Endothelial cell of umbilical vein (primary cell): ENCODE measurements around the gene GRAMD1A. TPM values are rescaled to one million over a fixed set of nuclear protein-coding genes. Genes with fewer than 3 reads are reported as not detected.

Source experiments
- BruUV-seq: library from RNA; stranded (reverse); fragments of 400-500 nt; replicated peaks from 2 replicates; lab custom pipeline; 2021; lab: Mats Ljungman, UMichigan
- CTCF ChIA-PET: fragments of 300-600, 350-600 bp; sonication (Branson Sonifier 250); formaldehyde crosslinking; loops from one replicate; lab custom pipeline; 2021; ENCODE audit warnings: antibody characterized with exemption, inconsistent platforms; lab: Charles Lee
- POLR2A ChIA-PET: fragments of 300-600, 350-600 bp; sonication (Branson Sonifier 250); formaldehyde crosslinking; loops from one replicate; lab custom pipeline; 2021; ENCODE audit warnings: antibody characterized with exemption, inconsistent platforms; lab: Charles Lee
- DNase-seq: peaks from one replicate; pipeline ENCODE4 v3.0.0-alpha.2; 2011; ENCODE audit warnings: low read depth, low spot score
- FAIRE-seq: peaks from 2 replicates; lab custom pipeline; 2011; peaks lifted over from hg19 to GRCh38; lab: Jason Lieb, UNC
- H2AFZ ChIP-seq: 2 replicates; pipeline ENCODE4 v1.6.0; 2012; ENCODE audit warnings: low read depth, low read length, control low read depth, inconsistent platforms
- H3K27ac ChIP-seq: 2 replicates; pipeline ENCODE4 v1.5.1; 2011; ENCODE audit warnings: low read depth, mild to moderate bottlenecking, control low read depth, low read length, moderate library complexity; ENCODE audit not compliant: insufficient read depth
- H3K27me3 ChIP-seq, 2 experiments: 2 replicates each; pipeline versions ENCODE4 v1.6.0 to v1.6.1; 2011; ENCODE audit warnings: low read length in 2 of 2, mixed read lengths in 1 of 2; ENCODE audit not compliant: control insufficient read depth in 2 of 2, insufficient read depth in 2 of 2
- H3K36me3 ChIP-seq, 2 experiments: 2 replicates in 1 of 2; 3 replicates in 1 of 2; pipeline ENCODE4 v1.5.1; 2011; ENCODE audit warnings: low read length in 2 of 2, mild to moderate bottlenecking in 1 of 2, moderate library complexity in 1 of 2; ENCODE audit not compliant: control insufficient read depth in 2 of 2, insufficient read depth in 2 of 2; ENCODE audit errors: extremely low read depth in 1 of 2
- H3K4me1 ChIP-seq: 3 replicates; pipeline ENCODE4 v1.5.1; 2011; ENCODE audit warnings: mild to moderate bottlenecking, low read length; ENCODE audit not compliant: control insufficient read depth, insufficient read depth; ENCODE audit errors: extremely low read depth
- H3K4me2 ChIP-seq: 2 replicates; pipeline ENCODE4 v1.6.1; 2011; ENCODE audit warnings: low read length, control low read depth, mixed read lengths; ENCODE audit not compliant: insufficient read depth
- H3K4me3 ChIP-seq, 3 experiments: fragments of 200-600 bp in 1 of 3; sonication (generic), shearing (Covaris generic) in 1 of 3; replicated peaks in 1 of 3; 2 replicates each; pipeline ENCODE4 v1.5.1; 2011 to 2016; ENCODE audit warnings: control low read depth in 3 of 3, low read length in 3 of 3, mild to moderate bottlenecking in 2 of 3, inconsistent platforms in 1 of 3, low read depth in 1 of 3, moderate library complexity in 1 of 3; ENCODE audit not compliant: insufficient read depth in 1 of 3
- H3K79me2 ChIP-seq: 2 replicates; pipeline ENCODE4 v1.6.0; 2012; ENCODE audit warnings: low read length, inconsistent platforms; ENCODE audit not compliant: control insufficient read depth, insufficient read depth
- H3K9ac ChIP-seq: replicated peaks from 2 replicates; pipeline ENCODE3; 2011; ENCODE audit warnings: low read length, control low read depth; ENCODE audit not compliant: insufficient read depth; ENCODE audit errors: extremely low read depth
- H3K9me1 ChIP-seq: replicated peaks from 3 replicates; pipeline ENCODE4 v1.6.0; 2011; ENCODE audit warnings: mild to moderate bottlenecking, low read length; ENCODE audit not compliant: control insufficient read depth, insufficient read depth; ENCODE audit errors: extremely low read depth
- H3K9me3 ChIP-seq: replicated peaks from 2 replicates; pipeline ENCODE4 v1.5.1; 2012; ENCODE audit warnings: low read length, inconsistent platforms; ENCODE audit not compliant: control insufficient read depth, insufficient read depth
- H4K20me1 ChIP-seq: replicated peaks from 2 replicates; pipeline ENCODE3; 2011; ENCODE audit warnings: mild to moderate bottlenecking, low read length; ENCODE audit not compliant: control insufficient read depth, insufficient read depth; ENCODE audit errors: extremely low read depth
- EZH2 ChIP-seq: IDR thresholded peaks from 2 replicates; pipeline ENCODE4 v1.6.1; 2012; ENCODE audit warnings: borderline replicate concordance, low read depth, mild to moderate bottlenecking, moderate library complexity, low read length, inconsistent platforms; ENCODE audit not compliant: severe bottlenecking
- FOS ChIP-seq: IDR thresholded peaks from 2 replicates; pipeline ENCODE4 v1.6.1; 2011; ENCODE audit warnings: mild to moderate bottlenecking, low read length, moderate library complexity, borderline replicate concordance; ENCODE audit not compliant: insufficient read depth
- GATA2 ChIP-seq: IDR thresholded peaks from 2 replicates; pipeline ENCODE4 v1.7.0; 2011; ENCODE audit warnings: low read depth, mild to moderate bottlenecking, moderate library complexity, mixed read lengths, low read length; ENCODE audit not compliant: insufficient read length, insufficient read depth
- JUN ChIP-seq: IDR thresholded peaks from 2 replicates; pipeline ENCODE4 v1.6.1; 2011; ENCODE audit warnings: borderline replicate concordance, low read depth; ENCODE audit not compliant: insufficient read length, insufficient read depth
- MYC ChIP-seq: IDR thresholded peaks from one replicate; pipeline ENCODE4 v1.6.1; 2011; ENCODE audit warnings: mild to moderate bottlenecking, low read depth, low read length
- POLR2A ChIP-seq: IDR thresholded peaks from 2 replicates; pipeline ENCODE4 v1.6.1; 2012; ENCODE audit warnings: low read depth, mild to moderate bottlenecking, control low read depth, low read length
- POLR2AphosphoS5 ChIP-seq: IDR thresholded peaks from 2 replicates; pipeline ENCODE4 v1.6.1; 2012; ENCODE audit warnings: low read depth, mild to moderate bottlenecking, control low read depth, low read length, moderate library complexity; ENCODE audit not compliant: insufficient read depth
- dilution Hi-C: fragments of 300-500 bp; cut with MboI; formaldehyde crosslinking; loops from one replicate; pipeline ENCODE4 v1.15.0; 2019; ENCODE audit warnings: low sequenced_read_pairs; ENCODE audit not compliant: extremely low pct_ligation_motif_present
- intact Hi-C: fragments of 100-400 bp; cut with micrococcal nuclease; formaldehyde crosslinking; loops from one replicate; pipeline ENCODE4 v1.10.0; 2022
- polyA plus RNA-seq, 4 experiments: library from polyadenylated mRNA; depleted of rRNA in 3 of 4; stranded (reverse) in 3 of 4; unstranded in 1 of 4; fragments of >200 nt; gene quantifications; 2 replicates each; pipeline versions ENCODE4 v1.2.1 to v1.2.3, GENCODE V29; 2011 to 2012; ENCODE audit warnings: missing spikeins in 1 of 4
- total RNA-seq: library from RNA; stranded (reverse); gene quantifications from 2 replicates; pipeline ENCODE4 v1.2.3, GENCODE V29; 2021
- TF ChIP-seq, protein P1 (sequence below): IDR thresholded peaks from 2 replicates; pipeline ENCODE4 v1.6.1; 2011; ENCODE audit not compliant: insufficient read depth, insufficient read length
- TF ChIP-seq, protein P2 (sequence below), 2 donors: IDR thresholded peaks; 1 replicate in 1 of 2; 2 replicates in 1 of 2; pipeline ENCODE4 v1.5.1; 2011; ENCODE audit warnings: low read length in 2 of 2, mild to moderate bottlenecking in 2 of 2, moderate library complexity in 2 of 2, control low read depth in 1 of 2, inconsistent platforms in 1 of 2, low read depth in 1 of 2; ENCODE audit not compliant: insufficient read depth in 1 of 2; ENCODE audit errors: extremely low read depth in 1 of 2

GRAMD1A gene
- total and polyA plus RNA-seq, 2 donors (not counting 3 experiments of a cell fraction or from before 2014, with no cell fraction given), result 127 to 130 TPM

DNA sequence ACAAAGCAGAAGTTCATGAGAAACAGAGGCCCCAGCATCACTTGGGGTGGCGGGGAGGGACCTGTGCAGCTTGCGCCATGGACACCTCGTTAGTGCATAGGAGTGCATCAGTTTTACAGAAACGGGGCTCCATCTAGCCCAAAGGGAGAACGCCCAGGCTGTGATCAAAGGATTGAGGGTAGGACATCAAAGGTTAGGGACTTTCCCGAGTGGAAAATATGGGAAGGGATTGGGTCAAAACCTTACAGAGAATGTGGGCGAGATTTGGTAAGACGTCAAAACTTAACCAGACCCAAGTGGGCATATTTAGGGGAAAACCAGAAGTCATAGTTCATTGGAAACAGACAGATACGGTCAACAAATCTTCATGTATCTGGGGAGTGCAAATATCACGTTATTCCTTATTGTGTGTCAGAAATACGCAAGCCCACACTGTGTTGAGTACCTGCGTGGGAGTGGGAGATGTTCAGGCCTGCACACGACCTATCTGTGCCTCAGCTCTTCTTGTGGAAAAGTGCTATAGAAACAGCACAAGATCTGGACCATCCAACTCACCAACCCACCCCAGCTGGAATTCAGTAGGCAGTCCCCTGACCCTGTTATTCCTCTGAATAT, 9.4 kb upstream of the GRAMD1A start:
- no peak for DNase-seq
- H3K4me1 ChIP-seq, result peaks cover 19% of the 10 kb centered on the region
- no peaks in the 10 kb centered on the region for H3K9me1 ChIP-seq
- no TSS peak for BruUV-seq
- H3K4me3 ChIP-seq, result no peak overlapping the region
- H3K79me2 ChIP-seq, result no peaks in the 10 kb centered on the region
- ChIA-PET CTCF (interaction anchor here (0.9 kb wide), 1 partner anchor 9 kb away, joined by 3 read pairs; the partner anchor contains the start of gene GRAMD1A), POLR2A (no interaction called here)
- H3K9me3 ChIP-seq, result no peaks in the 10 kb centered on the region
- H3K27ac ChIP-seq, result no peak overlapping the region
- H3K4me2 ChIP-seq, result no peak overlapping the region
- H3K36me3 ChIP-seq, result no peaks in the 10 kb centered on the region
- H4K20me1 ChIP-seq, result no peaks in the 10 kb centered on the region
- dilution Hi-C loops (no loop called here), intact Hi-C loops (no loop called here)
- no peaks in the 10 kb centered on the region for H3K27me3 ChIP-seq
- TF ChIP-seq JUN, result no peak
- no peak for TF ChIP-seq POLR2A
- no peak overlapping the region for H3K9ac ChIP-seq
- H2AFZ ChIP-seq, result no peak overlapping the region
- no peak for FAIRE-seq

DNA sequence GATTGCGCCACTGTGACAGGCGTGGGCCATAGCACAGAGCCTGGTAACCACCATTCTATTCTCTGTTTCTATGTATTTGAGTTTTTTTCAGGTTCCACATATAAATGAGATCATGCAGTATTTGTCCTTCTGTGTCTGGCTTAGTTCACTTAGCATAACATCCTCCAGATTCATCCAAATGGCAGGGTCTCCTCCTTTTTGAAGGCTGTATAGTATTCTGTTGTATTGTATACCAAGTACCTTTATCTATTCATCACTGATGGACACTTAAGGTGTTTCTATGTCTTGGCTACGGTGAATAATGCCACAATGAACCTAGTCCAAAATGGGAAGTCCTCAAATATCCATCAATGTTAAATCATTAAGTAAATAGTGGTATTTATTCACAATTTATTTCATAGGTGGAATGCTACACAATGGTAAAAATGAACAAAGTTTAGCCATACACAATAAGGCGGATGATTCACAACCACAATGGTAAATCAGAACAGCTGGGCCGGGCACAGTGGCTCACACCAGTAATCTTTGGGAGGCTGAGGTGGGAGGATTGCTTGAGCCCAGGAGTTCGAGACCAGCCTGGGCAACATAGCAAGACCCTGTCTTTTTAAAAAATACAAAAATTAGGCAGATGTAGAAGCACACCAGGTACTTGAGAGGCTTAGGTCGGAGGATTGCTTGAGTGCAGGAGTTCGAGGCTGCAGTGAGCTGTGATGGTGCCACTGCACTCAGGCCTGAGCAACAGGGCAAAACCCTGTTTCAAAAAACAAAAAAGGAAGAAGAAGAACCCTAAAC, 8.4 kb upstream of the GRAMD1A start:
- no peak overlapping the region for H3K27ac ChIP-seq
- ChIA-PET POLR2A (no interaction called here), CTCF (interaction anchor here (0.9 to 1.3 kb wide), 2 partner anchors 19 to 35 kb away, joined by 3 read pairs; no protein-coding TSS in a partner anchor)
- H3K79me2 ChIP-seq, result no peaks in the 10 kb centered on the region
- H3K9ac ChIP-seq, result no peak overlapping the region
- H3K4me1 ChIP-seq, result peaks cover 15% of the 10 kb centered on the region
- no peaks in the 10 kb centered on the region for H3K36me3 ChIP-seq
- no peaks in the 10 kb centered on the region for H4K20me1 ChIP-seq
- dilution Hi-C loops (no loop called here), intact Hi-C loops (no loop called here)
- H3K9me3 ChIP-seq, result no peaks in the 10 kb centered on the region
- H3K9me1 ChIP-seq, result no peaks in the 10 kb centered on the region
- no TSS peak for BruUV-seq
- H3K27me3 ChIP-seq, result no peaks in the 10 kb centered on the region
- H2AFZ ChIP-seq, result no peak overlapping the region
- no peak overlapping the region for H3K4me3 ChIP-seq
- H3K4me2 ChIP-seq, result no peak overlapping the region
- DNase-seq, result no peak
- no peak for FAIRE-seq
- no peak for TF ChIP-seq GATA2
- no peak for TF ChIP-seq JUN
- no peak for TF ChIP-seq POLR2AphosphoS5
- no peak for TF ChIP-seq POLR2A
- TF ChIP-seq EZH2, result no peak
- no peak for TF ChIP-seq FOS
- TF ChIP-seq, protein P1, sequence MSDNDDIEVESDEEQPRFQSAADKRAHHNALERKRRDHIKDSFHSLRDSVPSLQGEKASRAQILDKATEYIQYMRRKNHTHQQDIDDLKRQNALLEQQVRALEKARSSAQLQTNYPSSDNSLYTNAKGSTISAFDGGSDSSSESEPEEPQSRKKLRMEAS, result no peak
- TF ChIP-seq, protein P2, sequence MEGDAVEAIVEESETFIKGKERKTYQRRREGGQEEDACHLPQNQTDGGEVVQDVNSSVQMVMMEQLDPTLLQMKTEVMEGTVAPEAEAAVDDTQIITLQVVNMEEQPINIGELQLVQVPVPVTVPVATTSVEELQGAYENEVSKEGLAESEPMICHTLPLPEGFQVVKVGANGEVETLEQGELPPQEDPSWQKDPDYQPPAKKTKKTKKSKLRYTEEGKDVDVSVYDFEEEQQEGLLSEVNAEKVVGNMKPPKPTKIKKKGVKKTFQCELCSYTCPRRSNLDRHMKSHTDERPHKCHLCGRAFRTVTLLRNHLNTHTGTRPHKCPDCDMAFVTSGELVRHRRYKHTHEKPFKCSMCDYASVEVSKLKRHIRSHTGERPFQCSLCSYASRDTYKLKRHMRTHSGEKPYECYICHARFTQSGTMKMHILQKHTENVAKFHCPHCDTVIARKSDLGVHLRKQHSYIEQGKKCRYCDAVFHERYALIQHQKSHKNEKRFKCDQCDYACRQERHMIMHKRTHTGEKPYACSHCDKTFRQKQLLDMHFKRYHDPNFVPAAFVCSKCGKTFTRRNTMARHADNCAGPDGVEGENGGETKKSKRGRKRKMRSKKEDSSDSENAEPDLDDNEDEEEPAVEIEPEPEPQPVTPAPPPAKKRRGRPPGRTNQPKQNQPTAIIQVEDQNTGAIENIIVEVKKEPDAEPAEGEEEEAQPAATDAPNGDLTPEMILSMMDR (IDR thresholded peaks at IDR 0.05; ENCODE audit: extremely low read depth in 1 of 2, insufficient read depth in 1 of 2, low read depth in 1 of 2, low read length in 2 of 2), result no peak
- TF ChIP-seq MYC, result no peak
